HFFc6 (cell line): ENCODE data around the gene IQCH. TPM values are rescaled to one million over a fixed set of nuclear protein-coding genes. Genes with fewer than 3 reads are reported as not detected.
"Not testable (repeated sequence)": the region's sequence is repeated elsewhere in the genome, so short reads cannot be mapped to it uniquely, and the experiment has no call there.

Experiments used
- DNase-seq: peaks from one replicate; pipeline ENCODE4 v3.0.0-alpha.2; 2018
- H3K27ac Mint-ChIP-seq: 2 replicates; pipeline ENCODE4 v1.8.0; 2020; ENCODE audit warnings: mild to moderate bottlenecking, mixed read lengths
- H3K27me3 Mint-ChIP-seq: 2 replicates; pipeline ENCODE4 v1.8.0; 2021; ENCODE audit warnings: mild to moderate bottlenecking, moderate library complexity, mixed read lengths; ENCODE audit not compliant: insufficient read depth
- H3K36me3 Mint-ChIP-seq: 2 replicates; pipeline ENCODE4 v1.8.0; 2021; ENCODE audit warnings: low read depth, mixed read lengths
- H3K4me1 Mint-ChIP-seq: 2 replicates; pipeline ENCODE4 v1.8.0; 2020; ENCODE audit warnings: low read depth, mixed read lengths
- H3K4me3 Mint-ChIP-seq: 2 replicates; pipeline ENCODE4 v1.8.0; 2020; ENCODE audit warnings: mild to moderate bottlenecking, moderate library complexity, mixed read lengths
- H3K9me3 Mint-ChIP-seq: 2 replicates; pipeline ENCODE4 v1.8.0; 2020; ENCODE audit warnings: mild to moderate bottlenecking, mixed read lengths
- total RNA-seq, 6 experiments: library from RNA; stranded (reverse); fragmentation: NEBNext Ultra II Directional; extraction: Animal tissue kit (Norgen Biotek cat#: 25700); gene quantifications; 2 replicates in 1 of 6; 3 replicates in 5 of 6; pipeline ENCODE4 v1.2.3, GENCODE V29; 2021
- TF ChIP-seq, protein P1 (sequence below): fragments of 200-600 bp; sonication (generic); IDR thresholded peaks from 2 replicates; pipeline ENCODE4 v1.5.0; 2021; ENCODE audit warnings: antibody characterized with exemption, mild to moderate bottlenecking

The IQCH gene
- total RNA-seq, 6 experiments from 2014 or later, result 1.1 to 2.2 (median 1.5) TPM

DNA sequence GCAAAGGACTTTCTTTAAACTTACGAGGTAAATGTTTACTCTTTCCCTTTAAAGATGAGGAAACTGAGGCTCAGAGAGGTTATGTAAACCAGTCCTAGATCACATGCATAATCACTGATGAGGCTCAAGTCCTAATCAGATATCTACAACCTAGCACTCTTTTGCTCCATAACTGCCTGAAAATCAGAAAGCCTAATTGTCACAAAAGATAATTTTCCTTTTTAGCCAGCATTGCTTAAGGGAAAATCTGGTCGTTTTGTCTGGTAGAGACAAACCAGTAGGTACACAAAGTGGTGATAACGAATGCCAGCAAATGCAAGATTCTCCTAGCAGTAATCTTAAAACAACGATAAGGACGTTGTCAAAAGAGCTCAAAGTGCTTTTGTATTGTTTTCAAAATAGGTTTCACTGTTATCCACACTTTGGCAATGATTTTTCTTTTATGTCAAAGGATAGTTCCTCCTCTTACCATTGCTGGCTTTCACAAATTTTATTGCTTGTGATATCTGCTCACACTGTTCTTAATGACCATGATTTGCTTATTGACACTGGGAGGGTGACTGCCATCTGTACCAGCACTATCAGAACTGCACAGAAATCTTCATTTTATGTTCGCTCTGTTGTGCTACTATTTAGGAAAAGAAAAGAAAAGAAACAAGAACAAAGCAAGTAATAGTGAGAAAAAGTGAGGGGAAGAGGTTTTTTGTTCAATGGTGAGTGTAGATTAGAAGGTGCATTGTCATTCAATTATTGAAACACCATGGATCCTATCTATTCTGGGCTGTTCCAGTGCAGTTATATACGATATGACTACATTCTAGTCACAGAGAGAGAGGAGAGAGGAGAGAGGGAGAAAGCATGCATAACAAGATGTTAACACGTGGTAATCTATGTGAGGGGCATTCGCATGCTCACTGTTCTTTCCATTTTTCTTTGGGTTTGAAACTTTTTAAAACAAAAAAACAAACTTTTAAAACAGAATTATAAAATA is 13.7 kb downstream of the IQCH start:
- no peaks in the 10 kb centered on the region for H3K36me3 Mint-ChIP-seq
- H3K4me1 Mint-ChIP-seq, result no peaks in the 10 kb centered on the region
- no peaks in the 10 kb centered on the region for H3K27me3 Mint-ChIP-seq
- H3K4me3 Mint-ChIP-seq, result no peak overlapping the region
- TF ChIP-seq, protein P1, sequence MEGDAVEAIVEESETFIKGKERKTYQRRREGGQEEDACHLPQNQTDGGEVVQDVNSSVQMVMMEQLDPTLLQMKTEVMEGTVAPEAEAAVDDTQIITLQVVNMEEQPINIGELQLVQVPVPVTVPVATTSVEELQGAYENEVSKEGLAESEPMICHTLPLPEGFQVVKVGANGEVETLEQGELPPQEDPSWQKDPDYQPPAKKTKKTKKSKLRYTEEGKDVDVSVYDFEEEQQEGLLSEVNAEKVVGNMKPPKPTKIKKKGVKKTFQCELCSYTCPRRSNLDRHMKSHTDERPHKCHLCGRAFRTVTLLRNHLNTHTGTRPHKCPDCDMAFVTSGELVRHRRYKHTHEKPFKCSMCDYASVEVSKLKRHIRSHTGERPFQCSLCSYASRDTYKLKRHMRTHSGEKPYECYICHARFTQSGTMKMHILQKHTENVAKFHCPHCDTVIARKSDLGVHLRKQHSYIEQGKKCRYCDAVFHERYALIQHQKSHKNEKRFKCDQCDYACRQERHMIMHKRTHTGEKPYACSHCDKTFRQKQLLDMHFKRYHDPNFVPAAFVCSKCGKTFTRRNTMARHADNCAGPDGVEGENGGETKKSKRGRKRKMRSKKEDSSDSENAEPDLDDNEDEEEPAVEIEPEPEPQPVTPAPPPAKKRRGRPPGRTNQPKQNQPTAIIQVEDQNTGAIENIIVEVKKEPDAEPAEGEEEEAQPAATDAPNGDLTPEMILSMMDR, result no peak
- DNase-seq, result no peak
- H3K9me3 Mint-ChIP-seq, result no peaks in the 10 kb centered on the region
- no peak overlapping the region for H3K27ac Mint-ChIP-seq

DNA sequence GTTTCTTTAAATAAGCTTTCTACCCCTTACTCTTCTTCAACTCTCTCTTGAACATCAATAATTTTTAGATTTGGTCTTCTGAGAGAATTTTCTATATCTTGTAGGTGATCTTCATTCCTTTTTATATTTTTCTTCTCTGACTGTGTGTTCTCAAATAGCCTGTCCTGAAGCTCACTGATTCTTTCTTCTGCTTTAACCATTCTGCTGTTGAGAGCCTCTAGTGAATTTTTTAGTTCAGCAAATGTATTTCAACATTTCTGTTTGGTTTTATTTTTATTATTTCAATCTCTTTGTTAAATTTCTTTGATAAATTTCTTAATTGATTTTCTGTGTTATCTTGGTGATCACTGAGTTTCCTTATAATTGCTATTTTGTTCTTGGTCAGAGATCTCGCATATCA is 19.6 kb downstream of the IQCH start:
- no peaks in the 10 kb centered on the region for H3K27me3 Mint-ChIP-seq

DNA sequence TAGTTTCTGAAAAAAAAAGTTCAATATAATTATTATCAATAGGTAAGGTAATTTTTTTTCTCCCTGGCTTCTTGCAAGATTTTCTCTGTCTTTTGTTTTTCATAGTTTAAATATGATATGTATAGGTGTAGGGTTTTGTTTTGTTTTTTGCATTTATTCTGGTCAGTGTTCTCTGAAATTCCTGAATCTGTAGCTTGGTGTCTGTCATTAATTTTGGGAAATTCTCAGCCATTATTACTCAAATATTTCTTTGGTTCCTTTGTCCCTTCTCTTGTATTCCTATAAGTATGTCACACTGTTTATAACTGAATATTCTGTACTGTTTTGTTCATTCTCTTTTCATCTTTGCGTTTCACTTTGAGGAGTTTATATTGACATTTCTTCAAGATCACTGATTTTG is 22.1 kb downstream of the IQCH start:
- H3K4me3 Mint-ChIP-seq, result no peak overlapping the region
- H3K9me3 Mint-ChIP-seq, result peaks cover 5% of the 10 kb centered on the region; the same call in 1 of the 2 replicates
- H3K4me1 Mint-ChIP-seq, result no peaks in the 10 kb centered on the region
- H3K36me3 Mint-ChIP-seq, result peaks cover 8% of the 10 kb centered on the region; the same call in 1 of the 2 replicates
- DNase-seq, result no peak
- H3K27me3 Mint-ChIP-seq, result no peaks in the 10 kb centered on the region
- no peak overlapping the region for H3K27ac Mint-ChIP-seq
- TF ChIP-seq, protein P1, result no peak

More for the DNA sequence above, 19.6 kb downstream of the IQCH start:
- H3K27ac Mint-ChIP-seq, result no peak overlapping the region
- TF ChIP-seq, protein P1, result no peak
- DNase-seq, result no peak
- H3K4me3 Mint-ChIP-seq, result no peak overlapping the region
- H3K9me3 Mint-ChIP-seq, result peaks cover 5% of the 10 kb centered on the region; the same call in 1 of the 2 replicates
- H3K36me3 Mint-ChIP-seq, result peaks cover 8% of the 10 kb centered on the region; the same call in 1 of the 2 replicates
- H3K4me1 Mint-ChIP-seq, result no peaks in the 10 kb centered on the region

DNA sequence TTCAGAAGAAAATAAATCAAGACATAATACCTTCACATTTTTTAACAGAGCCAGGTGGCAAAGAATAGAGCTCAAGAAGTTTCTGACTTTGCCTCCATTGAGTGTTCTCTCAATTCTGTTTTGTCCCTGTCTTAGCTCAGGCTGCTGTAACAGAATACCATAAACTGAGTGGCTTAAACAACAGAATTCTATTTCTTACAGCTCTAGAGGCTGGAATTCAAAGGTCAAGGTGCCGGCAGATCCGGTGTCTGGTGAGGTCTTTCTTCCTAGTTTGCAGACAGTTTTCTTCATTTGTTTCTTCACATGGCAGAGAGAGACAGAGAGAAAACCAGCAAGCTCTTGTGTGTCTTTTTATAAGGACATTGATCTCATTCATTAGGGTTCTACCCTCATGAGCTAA is 25.6 kb downstream of the IQCH start:
- TF ChIP-seq, protein P1, result no peak
- no peak overlapping the region for H3K4me3 Mint-ChIP-seq
- H3K4me1 Mint-ChIP-seq, result no peaks in the 10 kb centered on the region
- DNase-seq, result no peak
- no peak overlapping the region for H3K27ac Mint-ChIP-seq
- peaks cover under 1% of the 10 kb centered on the region; the same call in 1 of the 2 replicates for H3K36me3 Mint-ChIP-seq
- no peaks in the 10 kb centered on the region for H3K27me3 Mint-ChIP-seq
- H3K9me3 Mint-ChIP-seq, result peaks cover 1% of the 10 kb centered on the region

DNA sequence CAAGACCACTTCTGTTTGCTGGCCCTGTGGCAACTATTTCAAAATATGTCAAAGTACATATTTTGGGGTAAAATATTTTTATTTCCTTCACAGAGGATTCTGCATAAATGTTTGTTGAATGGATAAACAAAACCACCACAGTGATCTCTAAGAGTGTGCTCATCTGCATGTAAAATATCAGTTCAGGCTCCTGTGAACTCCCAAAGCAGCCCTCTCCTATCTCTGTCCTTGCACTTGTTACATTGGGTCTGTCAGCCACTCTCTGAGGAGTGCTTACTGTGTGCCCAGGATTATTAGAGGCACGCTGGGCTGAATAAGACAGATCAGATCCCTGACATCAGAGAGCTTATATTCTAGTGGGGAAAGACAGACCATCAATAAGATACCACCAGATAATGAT is 27.1 kb downstream of the IQCH start:
- TF ChIP-seq, protein P1, result no peak
- no peaks in the 10 kb centered on the region; the same call in 1 of the 2 replicates for H3K27me3 Mint-ChIP-seq
- peaks cover 12% of the 10 kb centered on the region for H3K9me3 Mint-ChIP-seq
- peaks cover 10% of the 10 kb centered on the region; the same call in 1 of the 2 replicates for H3K36me3 Mint-ChIP-seq
- no peaks in the 10 kb centered on the region for H3K4me1 Mint-ChIP-seq
- DNase-seq, result no peak
- no peak overlapping the region for H3K4me3 Mint-ChIP-seq
- no peak overlapping the region for H3K27ac Mint-ChIP-seq

DNA sequence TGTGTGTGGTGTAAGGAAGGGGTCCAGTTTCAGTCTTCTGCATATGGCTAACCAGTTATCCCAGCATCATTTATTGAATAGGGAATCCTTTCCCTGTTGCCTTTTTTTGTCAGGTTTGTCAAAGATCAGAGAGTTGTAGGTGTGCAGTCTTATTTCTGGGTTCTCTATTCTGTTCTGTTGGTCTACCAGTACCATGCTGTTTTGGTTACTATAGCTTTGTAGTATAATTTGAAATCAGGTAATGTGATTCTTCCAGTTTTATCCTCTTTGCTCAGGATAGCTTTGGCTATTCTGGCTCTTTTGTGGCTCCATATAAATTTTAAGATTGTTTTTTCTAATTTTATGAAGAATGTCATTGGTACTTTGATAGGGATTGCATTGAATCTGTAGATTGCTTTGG is 31.0 kb downstream of the IQCH start:
- not testable (repeated sequence) for H3K27ac Mint-ChIP-seq, H3K4me3 Mint-ChIP-seq, DNase-seq, H3K27me3 Mint-ChIP-seq, H3K4me1 Mint-ChIP-seq
- Mint-ChIP-seq H3K9me3 (peaks cover 12% of the 10 kb centered on the region), H3K36me3 (peaks cover 10% of the 10 kb centered on the region; the same call in 1 of the 2 replicates)

DNA sequence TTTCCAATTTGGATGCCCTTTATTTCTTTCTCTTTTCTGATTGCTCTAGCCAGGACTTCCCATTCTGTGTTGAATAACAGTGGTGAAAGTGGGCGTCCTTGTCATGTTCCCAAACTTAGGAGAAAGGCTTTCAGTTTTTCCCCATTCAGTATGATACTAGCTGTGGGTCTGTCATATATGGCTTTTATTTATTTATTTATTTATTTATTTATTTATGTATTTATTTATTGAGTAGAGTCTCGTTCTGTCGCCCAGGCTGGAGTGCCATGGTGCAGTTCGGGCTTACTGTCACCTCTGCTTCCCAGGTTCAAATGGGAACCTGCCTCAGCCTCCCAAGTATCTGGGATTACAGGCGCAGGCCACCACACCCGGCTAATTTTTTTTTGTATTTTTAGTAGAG is 31.8 kb downstream of the IQCH start:
- H3K36me3 Mint-ChIP-seq, result peaks cover 10% of the 10 kb centered on the region; the same call in 1 of the 2 replicates
- not testable (repeated sequence) for H3K4me1 Mint-ChIP-seq, H3K27me3 Mint-ChIP-seq, DNase-seq, H3K27ac Mint-ChIP-seq, H3K4me3 Mint-ChIP-seq
- peaks cover 12% of the 10 kb centered on the region for H3K9me3 Mint-ChIP-seq
